OCI-LY1 (cell line): ENCODE data around the gene POLR1A.

ENCODE experiments used
- EZH2 ChIP-seq: fragments of 200-600 bp; sonication (generic), shearing (Covaris generic); IDR thresholded peaks from 2 replicates; pipeline ENCODE4 v1.8.0; 2017; ENCODE audit warnings: borderline replicate concordance, mixed run types, mild to moderate bottlenecking, antibody characterized with exemption, low read length, moderate library complexity, mixed read lengths
- TF ChIP-seq, protein P1 (sequence below): fragments of 200-600 bp; sonication (generic), shearing (Covaris generic); IDR thresholded peaks from 2 replicates; pipeline ENCODE4 v1.5.1; 2017; ENCODE audit warnings: mild to moderate bottlenecking, antibody characterized with exemption, low read length, moderate library complexity, mixed read lengths

DNA sequence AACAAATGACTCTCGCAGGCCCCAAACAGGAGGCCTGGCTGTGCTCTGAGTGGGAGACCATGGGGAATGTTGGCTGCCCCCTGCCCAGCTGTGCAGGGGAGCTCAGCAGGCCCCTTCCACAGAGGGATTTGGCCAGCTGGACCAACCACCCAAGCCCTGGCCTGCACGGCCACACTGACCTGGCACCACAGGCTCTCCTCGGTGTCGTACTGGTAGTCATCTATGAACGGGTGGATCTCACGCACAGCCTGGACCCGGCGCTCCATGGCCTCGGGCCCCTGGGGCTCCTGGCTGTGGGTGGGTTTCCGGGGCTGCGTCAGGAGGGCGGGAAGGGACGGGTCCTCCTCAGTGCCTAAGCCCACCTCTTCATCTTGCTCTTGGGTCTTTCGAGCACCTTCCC lies 74.5 kb downstream of the POLR1A start:
- TF ChIP-seq, protein P1, sequence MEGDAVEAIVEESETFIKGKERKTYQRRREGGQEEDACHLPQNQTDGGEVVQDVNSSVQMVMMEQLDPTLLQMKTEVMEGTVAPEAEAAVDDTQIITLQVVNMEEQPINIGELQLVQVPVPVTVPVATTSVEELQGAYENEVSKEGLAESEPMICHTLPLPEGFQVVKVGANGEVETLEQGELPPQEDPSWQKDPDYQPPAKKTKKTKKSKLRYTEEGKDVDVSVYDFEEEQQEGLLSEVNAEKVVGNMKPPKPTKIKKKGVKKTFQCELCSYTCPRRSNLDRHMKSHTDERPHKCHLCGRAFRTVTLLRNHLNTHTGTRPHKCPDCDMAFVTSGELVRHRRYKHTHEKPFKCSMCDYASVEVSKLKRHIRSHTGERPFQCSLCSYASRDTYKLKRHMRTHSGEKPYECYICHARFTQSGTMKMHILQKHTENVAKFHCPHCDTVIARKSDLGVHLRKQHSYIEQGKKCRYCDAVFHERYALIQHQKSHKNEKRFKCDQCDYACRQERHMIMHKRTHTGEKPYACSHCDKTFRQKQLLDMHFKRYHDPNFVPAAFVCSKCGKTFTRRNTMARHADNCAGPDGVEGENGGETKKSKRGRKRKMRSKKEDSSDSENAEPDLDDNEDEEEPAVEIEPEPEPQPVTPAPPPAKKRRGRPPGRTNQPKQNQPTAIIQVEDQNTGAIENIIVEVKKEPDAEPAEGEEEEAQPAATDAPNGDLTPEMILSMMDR = no peak
- no peak for TF ChIP-seq EZH2
